ENCODE data around the gene ATP11A.

- no peak for TF ChIP-seq POLR2A (IDR thresholded peaks at IDR 0.05)
- TF ChIP-seq CTCF (IDR thresholded peaks at IDR 0.05), result no peak
These were observed 102.7 kb downstream of the ATP11A start for GRCh38 chr13:112792511-112792910.
